Measurements from ENCODE around the gene PLPPR3. TPM values are rescaled to one million over a fixed set of nuclear protein-coding genes. Genes with fewer than 3 reads are reported as not detected.

PLPPR3 gene
- total RNA-seq, 1 donor = 0.36 TPM

DNA sequence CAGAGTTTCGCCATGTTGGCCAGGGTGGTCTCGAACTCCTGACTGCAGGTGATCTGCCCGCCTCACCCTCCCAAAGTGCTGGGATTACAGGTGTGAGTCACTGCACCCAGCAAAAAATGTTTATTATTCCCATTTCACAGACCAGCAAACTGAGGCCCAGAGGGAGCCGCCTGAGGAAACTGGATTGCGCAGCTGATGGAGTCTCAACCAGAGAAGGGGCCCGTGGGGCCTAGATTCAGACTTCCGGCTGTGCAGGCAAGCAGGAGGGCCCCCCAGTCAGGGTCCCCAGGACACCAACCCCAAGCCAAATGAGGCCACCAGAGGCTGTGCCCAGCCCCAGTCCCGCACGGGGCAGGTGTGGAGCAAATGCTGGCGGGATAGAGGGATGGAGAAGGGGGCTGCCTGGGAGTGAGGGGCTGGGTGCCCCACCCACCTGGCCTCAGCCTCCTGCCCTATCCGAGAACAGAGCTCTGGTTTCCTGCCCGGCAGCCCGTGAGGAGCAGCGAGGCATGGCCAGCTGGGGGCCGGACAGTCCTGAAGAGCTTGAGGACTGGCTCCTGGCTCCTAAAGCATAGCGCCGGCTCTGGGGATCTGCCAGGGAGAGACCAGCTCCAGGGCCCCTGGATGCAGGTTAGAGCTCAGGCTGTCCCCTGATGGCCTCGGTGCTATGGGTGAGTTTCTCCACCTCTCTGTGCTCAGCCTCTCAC is 48.9 kb downstream of the PLPPR3 start:
- H3K4me2 ChIP-seq (ENCODE audit: insufficient read depth, low read length) = no peak overlapping the region
- TF ChIP-seq, protein P1, sequence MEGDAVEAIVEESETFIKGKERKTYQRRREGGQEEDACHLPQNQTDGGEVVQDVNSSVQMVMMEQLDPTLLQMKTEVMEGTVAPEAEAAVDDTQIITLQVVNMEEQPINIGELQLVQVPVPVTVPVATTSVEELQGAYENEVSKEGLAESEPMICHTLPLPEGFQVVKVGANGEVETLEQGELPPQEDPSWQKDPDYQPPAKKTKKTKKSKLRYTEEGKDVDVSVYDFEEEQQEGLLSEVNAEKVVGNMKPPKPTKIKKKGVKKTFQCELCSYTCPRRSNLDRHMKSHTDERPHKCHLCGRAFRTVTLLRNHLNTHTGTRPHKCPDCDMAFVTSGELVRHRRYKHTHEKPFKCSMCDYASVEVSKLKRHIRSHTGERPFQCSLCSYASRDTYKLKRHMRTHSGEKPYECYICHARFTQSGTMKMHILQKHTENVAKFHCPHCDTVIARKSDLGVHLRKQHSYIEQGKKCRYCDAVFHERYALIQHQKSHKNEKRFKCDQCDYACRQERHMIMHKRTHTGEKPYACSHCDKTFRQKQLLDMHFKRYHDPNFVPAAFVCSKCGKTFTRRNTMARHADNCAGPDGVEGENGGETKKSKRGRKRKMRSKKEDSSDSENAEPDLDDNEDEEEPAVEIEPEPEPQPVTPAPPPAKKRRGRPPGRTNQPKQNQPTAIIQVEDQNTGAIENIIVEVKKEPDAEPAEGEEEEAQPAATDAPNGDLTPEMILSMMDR (IDR thresholded peaks at IDR 0.05; ENCODE audit: extremely low read depth, low read depth, low read length) = no peak
- H4K20me1 ChIP-seq (ENCODE audit: insufficient read depth, low read length) = no peaks in the 10 kb centered on the region
- no peaks in the 10 kb centered on the region for H3K36me3 ChIP-seq (ENCODE audit: insufficient read depth, low read length)
- peaks cover 4% of the 10 kb centered on the region for H3K4me1 ChIP-seq (ENCODE audit: insufficient read depth, low read length)
- no peak overlapping the region for H3K27ac ChIP-seq (ENCODE audit: low read depth, low read length)
- peak; percentile 21 for DNase-seq (ENCODE audit: insufficient read length, low spot score, missing footprints)
- H3K27me3 ChIP-seq (ENCODE audit: insufficient read depth, low read length) = no peaks in the 10 kb centered on the region
- H2AFZ ChIP-seq (ENCODE audit: low read length) = no peak overlapping the region
- H3K79me2 ChIP-seq (ENCODE audit: insufficient read depth, low read length) = no peaks in the 10 kb centered on the region
- H3K4me3 ChIP-seq (ENCODE audit: insufficient read depth, low read length) = no peak overlapping the region
- H3K9me3 ChIP-seq (ENCODE audit: low read depth, low read length) = no peaks in the 10 kb centered on the region

DNA sequence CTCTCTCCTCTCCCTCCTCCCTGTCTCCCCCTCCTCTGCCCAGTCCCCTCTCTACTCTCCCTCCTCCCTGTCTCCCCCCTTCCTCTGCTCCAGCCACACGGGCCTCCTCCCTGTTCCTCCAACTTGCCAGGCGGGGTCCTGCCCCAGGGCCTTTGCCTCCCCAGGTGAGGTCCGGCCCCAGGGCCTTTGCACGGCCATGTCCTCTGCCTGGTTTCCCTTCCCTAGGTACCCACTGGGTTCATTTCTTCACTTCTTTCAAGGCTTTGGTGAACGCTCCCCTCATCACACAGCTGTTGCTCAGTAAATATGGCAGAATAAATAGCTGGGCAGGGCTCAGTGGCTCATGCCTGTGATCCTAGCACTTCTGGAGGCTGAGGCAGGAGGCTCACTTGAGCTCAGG is 49.7 kb downstream of the PLPPR3 start:
- no peaks in the 10 kb centered on the region for H3K36me3 ChIP-seq (ENCODE audit: insufficient read depth, low read length)
- H3K4me1 ChIP-seq (ENCODE audit: insufficient read depth, low read length) = peaks cover 4% of the 10 kb centered on the region
- H3K79me2 ChIP-seq (ENCODE audit: insufficient read depth, low read length) = no peaks in the 10 kb centered on the region
- H4K20me1 ChIP-seq (ENCODE audit: insufficient read depth, low read length) = no peaks in the 10 kb centered on the region
- H3K27me3 ChIP-seq (ENCODE audit: insufficient read depth, low read length) = no peaks in the 10 kb centered on the region
- no peak overlapping the region for H3K27ac ChIP-seq (ENCODE audit: low read depth, low read length)
- DNase-seq (ENCODE audit: insufficient read length, low spot score, missing footprints) = peak; percentile 1
- H2AFZ ChIP-seq (ENCODE audit: low read length) = no peak overlapping the region
- TF ChIP-seq, protein P1 (IDR thresholded peaks at IDR 0.05; ENCODE audit: extremely low read depth, low read depth, low read length) = no peak
- H3K4me2 ChIP-seq (ENCODE audit: insufficient read depth, low read length) = no peak overlapping the region
- H3K9me3 ChIP-seq (ENCODE audit: low read depth, low read length) = no peaks in the 10 kb centered on the region
- no peak overlapping the region for H3K4me3 ChIP-seq (ENCODE audit: insufficient read depth, low read length)

DNA sequence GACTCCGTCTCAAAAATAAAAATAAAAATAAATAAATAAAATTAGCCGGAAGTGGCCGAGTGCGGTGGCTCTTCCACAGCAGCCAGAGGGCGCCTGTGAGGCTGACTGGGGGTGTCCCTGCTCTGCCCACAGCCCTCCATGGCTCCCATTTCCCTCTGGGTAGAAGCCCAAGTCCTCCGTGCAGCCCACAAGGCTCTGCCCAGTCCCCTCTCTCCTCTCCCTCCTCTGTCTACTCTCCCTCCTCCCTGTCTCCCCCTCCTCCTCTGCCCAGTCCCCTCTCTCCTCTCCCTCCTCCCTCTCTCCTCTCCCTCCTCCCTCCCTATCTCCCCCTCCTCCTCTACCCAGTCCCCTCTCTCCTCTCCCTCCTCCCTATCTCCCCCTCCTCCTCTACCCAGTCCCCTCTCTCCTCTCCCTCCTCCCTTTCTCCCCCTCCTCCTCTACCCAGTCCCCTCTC is 50.4 kb downstream of the PLPPR3 start:
- peak; percentile 90 for DNase-seq (ENCODE audit: insufficient read length, low spot score, missing footprints)
- TF ChIP-seq, protein P1 (IDR thresholded peaks at IDR 0.05; ENCODE audit: extremely low read depth, low read depth, low read length) = peak; percentile 56
- Histone ChIP-seq H3K27ac (ENCODE audit: low read depth, low read length) (no peak overlapping the region), H2AFZ (ENCODE audit: low read length) (no peak overlapping the region), H3K4me2 (ENCODE audit: insufficient read depth, low read length) (no peak overlapping the region), H4K20me1 (ENCODE audit: insufficient read depth, low read length) (no peaks in the 10 kb centered on the region), H3K36me3 (ENCODE audit: insufficient read depth, low read length) (no peaks in the 10 kb centered on the region), H3K79me2 (ENCODE audit: insufficient read depth, low read length) (no peaks in the 10 kb centered on the region), H3K9me3 (ENCODE audit: low read depth, low read length) (no peaks in the 10 kb centered on the region), H3K4me1 (ENCODE audit: insufficient read depth, low read length) (peaks cover 4% of the 10 kb centered on the region), H3K27me3 (ENCODE audit: insufficient read depth, low read length) (no peaks in the 10 kb centered on the region), H3K4me3 (ENCODE audit: insufficient read depth, low read length) (no peak overlapping the region)

DNA sequence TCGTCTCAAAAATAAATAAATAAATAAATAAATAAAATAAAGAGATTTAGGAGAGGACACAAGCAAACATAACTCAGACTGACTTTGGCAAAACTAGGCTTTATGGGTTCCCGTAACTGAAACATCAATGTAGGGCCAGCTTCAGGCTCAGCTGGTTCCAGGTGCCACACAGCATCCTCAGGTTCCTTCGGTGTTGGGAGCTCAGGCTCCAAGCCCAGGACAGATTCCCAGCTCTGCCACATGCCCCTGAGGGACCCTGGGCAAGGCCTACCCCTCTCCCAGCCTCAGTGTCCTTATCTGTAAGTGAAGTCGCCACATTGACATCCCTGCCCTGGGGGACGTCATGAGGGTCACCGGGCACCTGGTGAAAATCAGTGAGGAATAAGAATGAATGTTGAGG is 52.1 kb downstream of the PLPPR3 start:
- Histone ChIP-seq H2AFZ (ENCODE audit: low read length) (no peak overlapping the region), H3K79me2 (ENCODE audit: insufficient read depth, low read length) (no peaks in the 10 kb centered on the region), H3K4me1 (ENCODE audit: insufficient read depth, low read length) (peaks cover 4% of the 10 kb centered on the region), H3K4me2 (ENCODE audit: insufficient read depth, low read length) (no peak overlapping the region), H3K9me3 (ENCODE audit: low read depth, low read length) (no peaks in the 10 kb centered on the region), H3K4me3 (ENCODE audit: insufficient read depth, low read length) (no peak overlapping the region), H3K27ac (ENCODE audit: low read depth, low read length) (no peak overlapping the region), H3K27me3 (ENCODE audit: insufficient read depth, low read length) (no peaks in the 10 kb centered on the region), H4K20me1 (ENCODE audit: insufficient read depth, low read length) (no peaks in the 10 kb centered on the region), H3K36me3 (ENCODE audit: insufficient read depth, low read length) (no peaks in the 10 kb centered on the region)
- DNase-seq (ENCODE audit: insufficient read length, low spot score, missing footprints) = peak; percentile 36
- TF ChIP-seq, protein P1 (IDR thresholded peaks at IDR 0.05; ENCODE audit: extremely low read depth, low read depth, low read length) = no peak
